ENCODE results near the gene THAP4.
A peak's percentile ranks its signal among the peaks of the same experiment; 100 is the strongest.

Gene THAP4

GRCh38 chr2:241561832-241562231 lies 75.1 kb downstream of the THAP4 start:
- DNase-seq = no peak

- no peak for DNase-seq
Measured at GRCh38 chr2:241560883-241561474, 76.0 kb downstream of the THAP4 start.

GRCh38 chr2:241560162-241560882 lies 76.6 kb downstream of the THAP4 start:
- no peak for DNase-seq

GRCh38 chr2:241559323-241560161 lies 77.4 kb downstream of the THAP4 start:
- peak; percentile 12 for DNase-seq

- peak; percentile 57 for DNase-seq
Measured at GRCh38 chr2:241558532-241559322, 78.2 kb downstream of the THAP4 start, which contains the start of gene BOK. Gene BOK, plus strand, starts transcription at chr2:241558745. Its CDS starts 739 bp downstream, at chr2:241559484.

- no peak for DNase-seq
Measured at GRCh38 chr2:241556746-241557145, 80.2 kb downstream of the THAP4 start.

- no peak for DNase-seq
Measured at GRCh38 chr2:241555711-241556110, 81.2 kb downstream of the THAP4 start.

GRCh38 chr2:241554610-241555322 lies 82.2 kb downstream of the THAP4 start:
- DNase-seq = no peak

- no peak for DNase-seq
Measured at GRCh38 chr2:241553981-241554380, 83.0 kb downstream of the THAP4 start.

GRCh38 chr2:241553512-241553830 lies 83.5 kb downstream of the THAP4 start:
- no peak for DNase-seq

GRCh38 chr2:241551998-241552737 lies 84.8 kb downstream of the THAP4 start:
- DNase-seq = no peak

GRCh38 chr2:241551599-241551997 lies 85.4 kb downstream of the THAP4 start:
- no peak for DNase-seq

GRCh38 chr2:241550616-241551580 lies 86.1 kb downstream of the THAP4 start:
- DNase-seq = no peak

- no peak for DNase-seq
Measured at GRCh38 chr2:241548451-241548835, 88.5 kb downstream of the THAP4 start.

GRCh38 chr2:241547781-241548450 lies 89.0 kb downstream of the THAP4 start:
- no peak for DNase-seq

- DNase-seq = no peak
Measured at GRCh38 chr2:241546771-241547498, 90.0 kb downstream of the THAP4 start.

- no peak for DNase-seq
Measured at GRCh38 chr2:241545523-241546473, 91.2 kb downstream of the THAP4 start.

- no peak for DNase-seq
Measured at GRCh38 chr2:241545106-241545505, 91.9 kb downstream of the THAP4 start.

All from NCI-H2227 treated with DMSO at 0.1 percent for 48 hours (cell line).